Transverse colon (tissue), 4 donors: ENCODE results near the gene PARPBP. TPM values are rescaled to one million over a fixed set of nuclear protein-coding genes. Genes with fewer than 3 reads are reported as not detected.

Source experiments
- DNase-seq: peaks from one replicate; pipeline ENCODE4 v3.0.0-alpha.2; 2019
- H3K27ac ChIP-seq, 4 donors: fragments of 200-600 bp; sonication (generic); 2 replicates each; pipeline ENCODE4 v1.5.1; 2016 to 2018; ENCODE audit warnings: inconsistent platforms in 4 of 4
- H3K27me3 ChIP-seq: fragments of 200-600 bp; sonication (generic); 2 replicates; pipeline ENCODE4 v1.5.1; 2017; ENCODE audit warnings: inconsistent platforms
- H3K36me3 ChIP-seq, 4 donors: fragments of 200-600 bp; sonication (generic); 2 replicates each; pipeline ENCODE4 v1.5.1; 2017 to 2019; ENCODE audit warnings: inconsistent platforms in 4 of 4
- H3K4me1 ChIP-seq, 4 donors: fragments of 200-600 bp; sonication (generic); 2 replicates each; pipeline ENCODE4 v1.5.1; 2017 to 2020; ENCODE audit warnings: inconsistent platforms in 4 of 4
- H3K4me3 ChIP-seq, 4 donors: fragments of 200-600 bp; sonication (generic); 1 replicate in 1 of 4; 2 replicates in 3 of 4; pipeline versions ENCODE4 v1.5.1 to v1.6.1; 2017 to 2019; ENCODE audit warnings: inconsistent platforms in 4 of 4
- H3K9me3 ChIP-seq, 2 donors: fragments of 200-600 bp; sonication (generic); 2 replicates each; pipeline ENCODE4 v1.5.1; 2017 to 2019; ENCODE audit warnings: inconsistent platforms in 2 of 2
- EP300 ChIP-seq: sonication (generic); formaldehyde crosslinking; IDR thresholded peaks from one replicate; pipeline ENCODE4 v1.6.1; 2017; ENCODE audit warnings: antibody characterized with exemption, low read depth
- POLR2A ChIP-seq: fragments of 450-650 bp; IDR thresholded peaks from one replicate; pipeline ENCODE4 v1.6.1; 2016; ENCODE audit warnings: antibody characterized with exemption, mild to moderate bottlenecking, moderate library complexity
- POLR2AphosphoS5 ChIP-seq, 3 donors: sonication (generic); formaldehyde crosslinking; IDR thresholded peaks; one replicate each; pipeline ENCODE4 v1.6.1; 2016; ENCODE audit warnings: antibody characterized with exemption in 3 of 3
- WGBS, 2 donors: methylation state at CpG; one replicate each; pipeline ENCODE4 v1.1.5; 2018; ENCODE audit warnings: low coverage in 1 of 2; 5-methylcytosine and 5-hydroxymethylcytosine counted together
- in situ Hi-C, 4 donors: fragments of 200-750 bp; cut with MboI; loops; one replicate each; pipeline versions ENCODE4 v1.15.0 to v1.15.1; 2017; ENCODE audit warnings: low sequenced_read_pairs in 3 of 4, low pct_ligation_motif_present in 1 of 4, low pct_unique_long_range_greater_than_20kb in 1 of 4
- intact Hi-C: fragments of 100-400 bp; cut with DNase I; formaldehyde crosslinking; loops from one replicate; pipeline ENCODE4 v1.15.1; 2023; ENCODE audit warnings: low total_unique reads
- total RNA-seq, 4 donors: library from RNA; depleted of rRNA; stranded (reverse); fragments of >200 nt; gene quantifications; one replicate each; pipeline ENCODE4 v1.1.0, GENCODE V29; 2016
- TF ChIP-seq, protein P1 (sequence below), 5 experiments: fragments of 200-600 bp in 3 of 5; fragments of 450-650 bp in 2 of 5; sonication (generic) in 3 of 5; IDR thresholded peaks; 1 replicate in 2 of 5; 2 replicates in 3 of 5; pipeline ENCODE4 v1.5.1; 2016 to 2017; ENCODE audit warnings: antibody characterized with exemption in 5 of 5, inconsistent platforms in 3 of 5, mild to moderate bottlenecking in 2 of 5, moderate library complexity in 1 of 5

The PARPBP gene
- total RNA-seq, 4 donors from 2014 or later: 1.2 to 4.1 (median 2.4) TPM

DNA sequence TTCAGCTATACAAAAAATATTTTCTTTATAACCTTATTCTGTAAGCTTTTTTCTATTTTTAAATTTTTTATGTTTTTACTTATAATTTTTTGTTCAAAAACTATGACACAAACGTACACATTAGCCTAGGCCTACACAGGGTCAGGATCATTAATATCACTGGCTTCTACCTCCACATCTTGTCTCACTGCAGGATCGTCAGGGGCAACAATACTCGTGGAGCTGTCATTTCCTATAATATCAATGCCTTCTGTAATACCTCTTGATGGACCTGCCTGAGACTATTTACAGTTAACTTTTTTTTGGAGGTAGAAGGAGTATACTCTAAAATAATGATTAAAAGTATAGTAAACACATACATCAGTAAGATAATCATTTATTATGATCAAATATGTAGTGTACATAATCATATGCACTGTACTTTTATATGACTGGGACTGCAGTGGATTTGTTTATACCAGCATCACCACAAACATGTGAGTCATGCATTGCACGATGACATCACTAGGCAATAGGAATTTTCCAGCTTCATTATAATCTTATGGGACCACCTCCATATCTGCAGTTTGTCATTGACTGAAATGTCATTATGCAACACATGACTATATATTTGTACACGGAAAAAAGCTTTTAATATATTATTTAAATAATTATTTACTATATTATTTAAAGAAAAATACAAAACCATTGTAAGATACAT lies 96.2 kb downstream of the PARPBP start:
- TF ChIP-seq EP300 (no peak), POLR2A (no peak), POLR2AphosphoS5 (IDR thresholded peaks at IDR 0.05) (no peak)
- in situ Hi-C loops (no loop called here), intact Hi-C loops (no loop called here)
- no peaks in the 10 kb centered on the region for H3K9me3 ChIP-seq
- H3K4me1 ChIP-seq: no peaks in the 10 kb centered on the region
- no peaks in the 10 kb centered on the region for H3K27me3 ChIP-seq
- H3K36me3 ChIP-seq: no peaks in the 10 kb centered on the region
- no peak for DNase-seq
- no peak overlapping the region for H3K4me3 ChIP-seq
- 78 to 89% methylated on average over 5 of the region's 5 CpGs for WGBS, 2 donors
- no peak overlapping the region for H3K27ac ChIP-seq

DNA sequence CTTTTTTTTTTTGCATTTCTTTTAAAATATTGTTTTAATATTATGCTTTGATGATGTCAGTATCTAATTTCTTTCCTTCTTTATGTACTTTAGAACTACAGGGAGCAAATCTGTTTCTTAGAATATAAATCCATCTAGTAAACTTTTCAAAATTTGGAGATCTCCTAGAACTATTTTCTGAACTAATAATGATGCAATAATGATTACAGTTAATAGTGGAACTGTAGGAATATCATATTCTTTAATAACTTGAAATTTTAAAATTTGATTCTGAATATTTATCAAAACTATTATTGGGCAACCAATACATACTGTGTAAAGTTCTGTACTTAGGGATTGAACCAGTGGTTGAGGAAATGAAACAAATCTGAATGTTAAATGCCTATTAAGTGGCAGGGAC lies 100.8 kb downstream of the PARPBP start:
- intact Hi-C loops (no loop called here), in situ Hi-C loops (no loop called here)
- Histone ChIP-seq H3K27me3 (no peaks in the 10 kb centered on the region), H3K4me1 (no peaks in the 10 kb centered on the region), H3K27ac (no peak overlapping the region), H3K4me3 (no peak overlapping the region), H3K9me3 (no peaks in the 10 kb centered on the region), H3K36me3 (no peaks in the 10 kb centered on the region)
- no peak for TF ChIP-seq POLR2A
- TF ChIP-seq POLR2AphosphoS5 (IDR thresholded peaks at IDR 0.05): no peak
- no peak for TF ChIP-seq EP300
- TF ChIP-seq, protein P1, sequence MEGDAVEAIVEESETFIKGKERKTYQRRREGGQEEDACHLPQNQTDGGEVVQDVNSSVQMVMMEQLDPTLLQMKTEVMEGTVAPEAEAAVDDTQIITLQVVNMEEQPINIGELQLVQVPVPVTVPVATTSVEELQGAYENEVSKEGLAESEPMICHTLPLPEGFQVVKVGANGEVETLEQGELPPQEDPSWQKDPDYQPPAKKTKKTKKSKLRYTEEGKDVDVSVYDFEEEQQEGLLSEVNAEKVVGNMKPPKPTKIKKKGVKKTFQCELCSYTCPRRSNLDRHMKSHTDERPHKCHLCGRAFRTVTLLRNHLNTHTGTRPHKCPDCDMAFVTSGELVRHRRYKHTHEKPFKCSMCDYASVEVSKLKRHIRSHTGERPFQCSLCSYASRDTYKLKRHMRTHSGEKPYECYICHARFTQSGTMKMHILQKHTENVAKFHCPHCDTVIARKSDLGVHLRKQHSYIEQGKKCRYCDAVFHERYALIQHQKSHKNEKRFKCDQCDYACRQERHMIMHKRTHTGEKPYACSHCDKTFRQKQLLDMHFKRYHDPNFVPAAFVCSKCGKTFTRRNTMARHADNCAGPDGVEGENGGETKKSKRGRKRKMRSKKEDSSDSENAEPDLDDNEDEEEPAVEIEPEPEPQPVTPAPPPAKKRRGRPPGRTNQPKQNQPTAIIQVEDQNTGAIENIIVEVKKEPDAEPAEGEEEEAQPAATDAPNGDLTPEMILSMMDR (IDR thresholded peaks at IDR 0.05): no peak
- no peak for DNase-seq

DNA sequence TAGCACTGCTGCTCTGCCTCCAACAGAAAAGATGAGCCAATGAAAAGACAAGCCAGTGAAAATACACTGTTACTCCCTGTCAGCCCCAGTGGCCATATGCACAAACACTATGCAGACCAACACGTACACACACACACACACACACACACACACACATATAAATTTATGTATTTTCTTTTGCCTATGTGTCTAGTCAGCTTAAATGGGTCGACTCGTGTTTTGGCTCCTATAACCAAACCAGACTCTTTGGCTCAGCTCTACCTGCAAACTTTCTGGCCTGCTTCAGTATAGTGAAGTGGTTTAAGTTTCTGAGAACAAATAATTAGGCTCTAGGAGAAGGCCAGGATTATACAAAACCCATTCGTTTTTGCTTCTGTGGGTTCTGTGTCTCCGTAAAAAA lies 108.0 kb downstream of the PARPBP start:
- TF ChIP-seq POLR2A (no peak), POLR2AphosphoS5 (IDR thresholded peaks at IDR 0.05) (no peak), EP300 (no peak)
- TF ChIP-seq, protein P1 (IDR thresholded peaks at IDR 0.05): no peak
- no peaks in the 10 kb centered on the region for H3K4me1 ChIP-seq
- H3K36me3 ChIP-seq: no peaks in the 10 kb centered on the region
- intact Hi-C loops (no loop called here), in situ Hi-C loops (no loop called here)
- no peaks in the 10 kb centered on the region for H3K27me3 ChIP-seq
- H3K4me3 ChIP-seq: no peak overlapping the region
- H3K27ac ChIP-seq: no peak overlapping the region
- H3K9me3 ChIP-seq: no peaks in the 10 kb centered on the region
- WGBS, 2 donors: 74 to 80% methylated on average over 2 to 5 of the region's 5 CpGs
- no peak for DNase-seq

DNA sequence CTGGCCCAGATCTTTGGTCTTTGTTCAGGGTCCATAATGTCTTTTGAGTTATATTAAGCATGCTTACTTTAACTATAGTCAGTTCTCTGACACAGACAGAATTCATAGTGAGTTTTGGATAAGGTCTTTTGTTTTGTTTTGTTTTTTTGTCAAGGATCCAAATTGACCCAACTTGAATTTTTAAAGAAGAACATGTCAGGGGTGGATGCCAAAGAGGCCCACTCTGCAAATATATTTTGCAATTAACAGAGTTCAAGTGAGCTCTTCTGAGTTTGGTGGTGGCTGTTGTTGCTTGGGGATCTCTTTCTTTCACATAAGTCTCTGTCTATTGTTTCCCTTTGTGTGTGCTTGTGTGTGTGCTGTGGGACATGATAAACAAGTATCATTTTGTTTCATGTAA lies 112.1 kb downstream of the PARPBP start:
- TF ChIP-seq, protein P1 (IDR thresholded peaks at IDR 0.05): no peak
- TF ChIP-seq POLR2AphosphoS5 (IDR thresholded peaks at IDR 0.05) (no peak), POLR2A (no peak), EP300 (no peak)
- no peaks in the 10 kb centered on the region for H3K4me1 ChIP-seq
- no peaks in the 10 kb centered on the region for H3K27me3 ChIP-seq
- peak overlapping the region in 1 of 4 donors; percentile 0 for H3K27ac ChIP-seq
- intact Hi-C loops (no loop called here), in situ Hi-C loops (no loop called here)
- no peak for DNase-seq
- H3K9me3 ChIP-seq: no peaks in the 10 kb centered on the region
- H3K36me3 ChIP-seq: no peaks in the 10 kb centered on the region
- no peak overlapping the region for H3K4me3 ChIP-seq

DNA sequence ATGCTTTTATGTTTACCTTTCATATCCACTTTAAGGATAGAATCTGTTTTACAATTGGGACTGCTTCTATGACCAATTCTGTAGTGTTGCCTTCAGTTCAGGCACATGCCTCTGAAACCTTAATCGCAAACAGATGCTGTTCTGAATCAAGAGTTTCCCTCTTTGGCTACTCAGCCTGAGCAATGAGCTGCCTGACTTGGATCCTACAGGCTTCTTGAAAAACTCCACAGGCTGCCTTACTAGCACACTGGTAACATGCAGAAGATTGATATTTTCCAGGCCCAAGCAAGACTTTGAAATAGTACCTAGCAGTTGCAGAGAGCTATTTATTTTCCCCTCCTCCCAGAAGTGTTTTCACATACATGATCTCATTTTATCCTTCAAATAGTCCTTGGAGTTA lies 112.5 kb downstream of the PARPBP start:
- no peaks in the 10 kb centered on the region for H3K9me3 ChIP-seq
- no peaks in the 10 kb centered on the region for H3K27me3 ChIP-seq
- no peaks in the 10 kb centered on the region for H3K4me1 ChIP-seq
- no peaks in the 10 kb centered on the region for H3K36me3 ChIP-seq
- in situ Hi-C loops: no loop called here
- TF ChIP-seq EP300 (no peak), POLR2AphosphoS5 (IDR thresholded peaks at IDR 0.05) (no peak), POLR2A (no peak)
- TF ChIP-seq, protein P1 (IDR thresholded peaks at IDR 0.05): no peak
- intact Hi-C loops: no loop called here
- no peak for DNase-seq
- H3K4me3 ChIP-seq: no peak overlapping the region
- H3K27ac ChIP-seq: peak overlapping the region in 1 of 4 donors; percentile 0
- 75 to 77% methylated on average over 1 of the region's 1 CpG for WGBS, 2 donors
